K562 (cell line): Measurements from ENCODE around the gene TKT. TPM values are rescaled to one million over a fixed set of nuclear protein-coding genes. Genes with fewer than 3 reads are reported as not detected.

Source experiments
- ATAC-seq: fragments of 200-7000 bp; cut with Tn5 transposase; 3 replicates; pipeline ENCODE4 v1.9.1; 2020; ENCODE audit warnings: moderate library complexity
- BruUV-seq: library from RNA; stranded (reverse); fragments of 400-500 nt; replicated peaks from 2 replicates; lab custom pipeline; 2021; lab: Mats Ljungman, UMichigan
- CTCF ChIA-PET: fragments of 300-600 bp; formaldehyde crosslinking; extraction: SDS; loops from one replicate; lab custom pipeline; 2021; ENCODE audit warnings: low intra/inter-chr PET ratio; lab: Yijun Ruan, JAX
- POLR2A ChIA-PET: fragments of 300-600, 350-650 bp; sonication (Branson Sonifier 250); formaldehyde crosslinking; extraction: SDS; loops from one replicate; lab custom pipeline; 2021; ENCODE audit warnings: antibody characterized with exemption, inconsistent platforms; lab: Yijun Ruan, JAX
- DNase-seq, 4 experiments: peaks; one replicate each; pipeline versions ENCODE4 v3.0.0 to v3.0.0-alpha.2; 2011 to 2018; ENCODE audit warnings: low spot score in 3 of 4, mixed read lengths in 3 of 4; ENCODE audit errors: extremely low read depth in 1 of 4
- FAIRE-seq: peaks from 2 replicates; lab custom pipeline; 2011; peaks lifted over from hg19 to GRCh38; lab: Jason Lieb, UNC
- H2AFZ ChIP-seq: 2 replicates; pipeline ENCODE4 v1.6.0; 2011; ENCODE audit warnings: low read depth, low read length, control low read depth, inconsistent platforms
- H3K27ac ChIP-seq: fragments of 200-600 bp; 3 replicates; pipeline ENCODE4 v1.8.0; 2011; ENCODE audit warnings: low read depth, mild to moderate bottlenecking, control low read depth, inconsistent platforms, low read length, moderate library complexity, mixed read lengths; ENCODE audit errors: extremely low read depth
- H3K27me3 ChIP-seq, 2 experiments: fragments of 300-600 bp in 1 of 2; 2 replicates in 1 of 2; 3 replicates in 1 of 2; pipeline versions ENCODE4 v1.6.0 to v1.8.0; 2011; ENCODE audit warnings: inconsistent platforms in 2 of 2, low read length in 2 of 2, mild to moderate bottlenecking in 1 of 2, mixed read lengths in 1 of 2, moderate library complexity in 1 of 2; ENCODE audit not compliant: control insufficient read depth in 2 of 2, insufficient read depth in 2 of 2
- H3K36me3 ChIP-seq: fragments of 300-600 bp; 3 replicates; pipeline ENCODE4 v1.8.0; 2011; ENCODE audit warnings: mild to moderate bottlenecking, low read length, inconsistent platforms; ENCODE audit not compliant: control insufficient read depth, insufficient read depth
- H3K4me1 ChIP-seq, 2 experiments: fragments of 200-600 bp in 1 of 2; replicated peaks in 1 of 2; 2 replicates in 1 of 2; 3 replicates in 1 of 2; pipeline versions ENCODE4 v1.5.1 to v1.8.0; 2011; ENCODE audit warnings: inconsistent platforms in 2 of 2, low read length in 2 of 2, mild to moderate bottlenecking in 1 of 2, mixed read lengths in 1 of 2, moderate library complexity in 1 of 2; ENCODE audit not compliant: control insufficient read depth in 2 of 2, insufficient read depth in 2 of 2
- H3K4me2 ChIP-seq: 2 replicates; pipeline ENCODE4 v1.6.1; 2011; ENCODE audit warnings: low read length, control low read depth, inconsistent platforms, mixed read lengths; ENCODE audit not compliant: insufficient read depth
- H3K4me3 ChIP-seq: fragments of 200-600 bp; sonication (generic), shearing (Covaris generic); 2 replicates; pipeline ENCODE4 v1.5.1; 2016; ENCODE audit warnings: control low read depth, inconsistent platforms
- H3K79me2 ChIP-seq: fragments of 200-600 bp; 3 replicates; pipeline ENCODE4 v1.8.0; 2011; ENCODE audit warnings: low read length, inconsistent platforms; ENCODE audit not compliant: control insufficient read depth, insufficient read depth
- H3K9ac ChIP-seq, 2 experiments: 2 replicates each; pipeline versions ENCODE4 v1.6.0 to v1.6.1; 2011; ENCODE audit warnings: low read depth in 2 of 2, low read length in 2 of 2, control low read depth in 1 of 2, inconsistent platforms in 1 of 2, mild to moderate bottlenecking in 1 of 2, mixed read lengths in 1 of 2; ENCODE audit not compliant: insufficient read depth in 1 of 2
- H3K9me1 ChIP-seq: one replicate; pipeline ENCODE4 v1.6.0; 2011; ENCODE audit warnings: inconsistent platforms, mild to moderate bottlenecking, low read length, moderate library complexity; ENCODE audit not compliant: control insufficient read depth, insufficient read depth
- H3K9me3 ChIP-seq: replicated peaks from 2 replicates; pipeline ENCODE4 v1.5.1; 2011; ENCODE audit warnings: low read depth, low read length, inconsistent platforms; ENCODE audit not compliant: control insufficient read depth, insufficient read depth
- H4K20me1 ChIP-seq: replicated peaks from 2 replicates; pipeline ENCODE4 v1.6.1; 2011; ENCODE audit warnings: low read length, inconsistent platforms, mixed read lengths; ENCODE audit not compliant: control insufficient read depth, insufficient read depth
- ATF3 ChIP-seq, 2 experiments: fragments of 450-650 bp in 1 of 2; sonication (generic) in 1 of 2; formaldehyde crosslinking in 1 of 2; IDR thresholded peaks in 1 of 2; conservative IDR thresholded peaks in 1 of 2; 2 replicates each; pipeline versions ENCODE4 v1.6.1 to v1.8.1; 2016 to 2023; ENCODE audit warnings: mild to moderate bottlenecking in 2 of 2, moderate library complexity in 2 of 2, inconsistent platforms in 1 of 2, missing genetic modification reagents in 1 of 2
- DACH1 ChIP-seq: fragments of 450-650 bp; IDR thresholded peaks from 2 replicates; pipeline ENCODE4 v1.6.1; 2018; ENCODE audit not compliant: partially characterized antibody
- HCFC1 ChIP-seq: IDR thresholded peaks from 2 replicates; pipeline ENCODE4 v1.6.1; 2012; ENCODE audit warnings: low read depth, low read length, improper control_type of control experiment
- HIVEP1 ChIP-seq: fragments of 250-450 bp; sonication (Bioruptor Pico); IDR thresholded peaks from 2 replicates; pipeline ENCODE4 v1.4.0; 2020; ENCODE audit warnings: mild to moderate bottlenecking
- MAFF ChIP-seq: IDR thresholded peaks from 2 replicates; pipeline ENCODE4 v1.6.1; 2012; ENCODE audit warnings: low read length, improper control_type of control experiment
- MAFK ChIP-seq: IDR thresholded peaks from 2 replicates; pipeline ENCODE4 v1.6.1; 2011; ENCODE audit warnings: low read length, improper control_type of control experiment
- NFYB ChIP-seq: IDR thresholded peaks from 2 replicates; pipeline ENCODE4 v1.6.1; 2011; ENCODE audit warnings: mild to moderate bottlenecking, moderate library complexity; ENCODE audit not compliant: insufficient read length; ENCODE audit errors: extremely low read depth
- SIRT6 ChIP-seq: IDR thresholded peaks from one replicate; pipeline ENCODE4 v1.6.1; 2012; ENCODE audit warnings: low read depth, mild to moderate bottlenecking, control low read depth, inconsistent platforms, low read length, moderate library complexity
- SRF ChIP-seq, 2 experiments: fragments of 250-450, 450-650 bp in 1 of 2; sonication (Bioruptor Pico) in 1 of 2; sonication (generic) in 1 of 2; formaldehyde crosslinking; IDR thresholded peaks; 2 replicates each; pipeline versions ENCODE4 v1.5.0 to v1.5.1; 2020 to 2022; ENCODE audit warnings: mild to moderate bottlenecking in 1 of 2, missing genetic modification reagents in 1 of 2
- UBTF ChIP-seq, 2 experiments: IDR thresholded peaks; 2 replicates each; pipeline ENCODE4 v1.6.1; 2012; ENCODE audit warnings: improper control_type of control experiment in 2 of 2, low read depth in 2 of 2, low read length in 2 of 2, borderline replicate concordance in 1 of 2
- ZNF57 ChIP-seq: fragments of 450-650 bp; formaldehyde crosslinking; IDR thresholded peaks from 2 replicates; pipeline ENCODE4 v1.4.0; 2020; ENCODE audit warnings: mild to moderate bottlenecking, moderate library complexity
- ZNF766 ChIP-seq: fragments of 200-800 bp; sonication (Bioruptor generic); conservative IDR thresholded peaks from 2 replicates; pipeline ENCODE4 v1.6.1; 2016; ENCODE audit warnings: missing genetic modification characterization, missing compliant biosample characterization
- WGBS: fragments of 100-300 bp; shearing (Covaris generic); methylation state at CpG from one replicate; pipeline ENCODE4 v1.1.6; 2016; ENCODE audit warnings: low coverage, mixed read lengths; ENCODE audit not compliant: insufficient coverage; ENCODE audit errors: missing lambda C conversion rate; 5-methylcytosine and 5-hydroxymethylcytosine counted together
- in situ Hi-C: fragments of 300-500 bp; cut with MboI; formaldehyde crosslinking; loops from 4 replicates; pipeline ENCODE4 v1.15.0; 2018; ENCODE audit warnings: inconsistent platforms, mixed read lengths
- intact Hi-C: fragments of 100-400 bp; cut with micrococcal nuclease; formaldehyde crosslinking; loops from 2 replicates; pipeline ENCODE4 v1.14.2; 2022
- polyA plus RNA-seq, 8 experiments: library from polyadenylated mRNA; depleted of rRNA in 4 of 8; stranded (reverse) in 5 of 8; unstranded in 3 of 8; fragments of >200 nt; fragmentation: Nextera tagmentation in 2 of 8; fragmentation: Illumina TruSeq in 1 of 8; extraction: Ambion mirVana in 2 of 8; extraction: Trizol in 1 of 8; gene quantifications; 2 replicates each; pipeline versions ENCODE4 v1.2.1 to v1.2.3, GENCODE V29; 2011 to 2014; ENCODE audit warnings: inconsistent platforms in 1 of 8, missing spikeins in 1 of 8
- total RNA-seq, 7 experiments: library from RNA; depleted of rRNA in 6 of 7; stranded (reverse); fragments of >200 nt in 6 of 7; fragmentation: Illumina TruSeq in 2 of 7; extraction: Trizol in 2 of 7; gene quantifications; 2 replicates each; pipeline versions ENCODE4 v1.2.1 to v1.2.3, GENCODE V29; 2011 to 2021; ENCODE audit warnings: low replicate concordance in 1 of 7
- TF ChIP-seq, protein P1 (sequence below): fragments of 250-450 bp; sonication (Bioruptor Pico); IDR thresholded peaks from 2 replicates; pipeline ENCODE4 v1.5.0; 2022; ENCODE audit warnings: mild to moderate bottlenecking

The TKT gene
- total and polyA plus RNA-seq, 9 of the 15 experiments (the other 6 are each of a cell fraction or from before 2014, with no cell fraction given), result 58.1 to 401 (median 187) TPM

- no TSS peak for BruUV-seq
- Histone ChIP-seq H3K4me3 (no peak overlapping the region), H4K20me1 (0 out of 2 replicates have a peak, but pooled peaks cover 5% of the 10 kb centered on the region), H3K27ac (no peak overlapping the region), H3K4me1 (peaks cover 9 to 19% of the 10 kb centered on the region in 2 experiments; a peak in 4 of 5 replicates), H3K4me2 (no peak overlapping the region), H3K79me2 (no peaks in the 10 kb centered on the region), H2AFZ (no peak overlapping the region), H3K27me3 (no peaks in the 10 kb centered on the region), H3K36me3 (peaks cover 11% of the 10 kb centered on the region; the same call in 2 of the 3 replicates), H3K9me1 (no peaks in the 10 kb centered on the region), H3K9ac (no peak overlapping the region), H3K9me3 (no peaks in the 10 kb centered on the region)
- in situ Hi-C loops, result no loop called here
- ATAC-seq (no peak), DNase-seq (no peak), FAIRE-seq (no peak)
- 71% methylated on average over 3 of the region's 3 CpGs for WGBS
- ChIA-PET POLR2A (interaction anchor here (0.6 to 1.2 kb wide), 3 partner anchors 14 to 84 kb away, joined by 3 read pairs; no protein-coding TSS in a partner anchor), CTCF (no interaction called here)
- TF ChIP-seq SIRT6, result no peak
- TF ChIP-seq, protein P1, sequence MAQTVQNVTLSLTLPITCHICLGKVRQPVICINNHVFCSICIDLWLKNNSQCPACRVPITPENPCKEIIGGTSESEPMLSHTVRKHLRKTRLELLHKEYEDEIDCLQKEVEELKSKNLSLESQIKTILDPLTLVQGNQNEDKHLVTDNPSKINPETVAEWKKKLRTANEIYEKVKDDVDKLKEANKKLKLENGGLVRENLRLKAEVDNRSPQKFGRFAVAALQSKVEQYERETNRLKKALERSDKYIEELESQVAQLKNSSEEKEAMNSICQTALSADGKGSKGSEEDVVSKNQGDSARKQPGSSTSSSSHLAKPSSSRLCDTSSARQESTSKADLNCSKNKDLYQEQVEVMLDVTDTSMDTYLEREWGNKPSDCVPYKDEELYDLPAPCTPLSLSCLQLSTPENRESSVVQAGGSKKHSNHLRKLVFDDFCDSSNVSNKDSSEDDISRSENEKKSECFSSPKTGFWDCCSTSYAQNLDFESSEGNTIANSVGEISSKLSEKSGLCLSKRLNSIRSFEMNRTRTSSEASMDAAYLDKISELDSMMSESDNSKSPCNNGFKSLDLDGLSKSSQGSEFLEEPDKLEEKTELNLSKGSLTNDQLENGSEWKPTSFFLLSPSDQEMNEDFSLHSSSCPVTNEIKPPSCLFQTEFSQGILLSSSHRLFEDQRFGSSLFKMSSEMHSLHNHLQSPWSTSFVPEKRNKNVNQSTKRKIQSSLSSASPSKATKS (CRISPR knock-in tag), result no peak
- no peak for TF ChIP-seq ZNF766
- no peak for TF ChIP-seq HCFC1
- TF ChIP-seq MAFF, result no peak
- TF ChIP-seq ATF3 (IDR thresholded peaks at IDR 0.05), result no peak
- no peak for TF ChIP-seq ATF3 (CRISPR knock-in tag; conservative IDR thresholded peaks at IDR 0.05)
- no peak for TF ChIP-seq MAFK
- no peak for TF ChIP-seq UBTF (IDR thresholded peaks at IDR 0.05; ENCODE audit: borderline replicate concordance in 1 of 2, low read depth in 2 of 2, low read length in 2 of 2)
- TF ChIP-seq ZNF57 (CRISPR knock-in tag), result no peak
- no peak for TF ChIP-seq SRF (CRISPR knock-in tag; IDR thresholded peaks at IDR 0.05)
- no peak for TF ChIP-seq DACH1
- no peak for TF ChIP-seq HIVEP1 (CRISPR knock-in tag)
- TF ChIP-seq NFYB, result no peak
- intact Hi-C loops, result no loop called here
These were observed 63.2 kb downstream of the TKT start for GRCh38 chr3:53192608-53193007.
